ENCODE results near the gene LRSAM1.

The LRSAM1 gene

GRCh38 chr9:127428348-127428747 is 23.0 kb upstream of the LRSAM1 start:
- no peak for DNase-seq

GRCh38 chr9:127430415-127430814 is 20.9 kb upstream of the LRSAM1 start:
- no peak for DNase-seq

GRCh38 chr9:127437497-127438264 is 13.6 kb upstream of the LRSAM1 start:
- no peak for DNase-seq

- no peak for DNase-seq
Observed at GRCh38 chr9:127438394-127438793, 12.9 kb upstream of the LRSAM1 start.

- no peak for DNase-seq
Observed at GRCh38 chr9:127444283-127444920, 6.9 kb upstream of the LRSAM1 start.

GRCh38 chr9:127444921-127445850 is 6.1 kb upstream of the LRSAM1 start:
- DNase-seq: no peak

- DNase-seq: no peak
Observed at GRCh38 chr9:127445851-127446712, 5.2 kb upstream of the LRSAM1 start.

- no peak for DNase-seq
Observed at GRCh38 chr9:127446713-127447415, 4.4 kb upstream of the LRSAM1 start.

GRCh38 chr9:127447416-127448111 is 3.7 kb upstream of the LRSAM1 start:
- DNase-seq: no peak

- no peak for DNase-seq
Observed at GRCh38 chr9:127448112-127448805, 3.1 kb upstream of the LRSAM1 start.

GRCh38 chr9:127449332-127449966 is 1.9 kb upstream of the LRSAM1 start:
- no peak for DNase-seq

GRCh38 chr9:127450243-127450760 is 1.0 kb upstream of the LRSAM1 start:
- peak; percentile 50 for DNase-seq

GRCh38 chr9:127451608-127451857 is 223 bp downstream of the LRSAM1 start:
- peak; percentile 71 for DNase-seq

- DNase-seq: no peak
Observed at GRCh38 chr9:127451858-127452656, 747 bp downstream of the LRSAM1 start.

- DNase-seq: no peak
Observed at GRCh38 chr9:127452691-127453090, 1.4 kb downstream of the LRSAM1 start.

- DNase-seq: no peak
Observed at GRCh38 chr9:127455324-127455992, 4.1 kb downstream of the LRSAM1 start.

- DNase-seq: no peak
Observed at GRCh38 chr9:127457191-127457878, 6.0 kb downstream of the LRSAM1 start.

- no peak for DNase-seq
Observed at GRCh38 chr9:127458921-127459320, 7.6 kb downstream of the LRSAM1 start.
